T-helper 1 cell treated with Interleukin-12 subunit alpha and Interleukin-12 subunit beta and Interleukin-4 antibody, amounts not matched to agents 30 ng/mL and 1 ng/mL, for 36 hours (primary cell): ENCODE results near the gene CCDC7. TPM values are rescaled to one million over a fixed set of nuclear protein-coding genes. Genes with fewer than 3 reads are reported as not detected.
"Not testable (repeated sequence)": the region's sequence is repeated elsewhere in the genome, so short reads cannot be mapped to it uniquely, and the experiment has no call there.

ENCODE experiments used
- intact Hi-C: fragments of 100-400 bp; cut with micrococcal nuclease; formaldehyde crosslinking; loops from one replicate; pipeline ENCODE4 v1.15.1; 2024
- total RNA-seq: library from RNA; stranded (reverse); gene quantifications from 2 replicates; pipeline ENCODE4 v1.2.3, GENCODE V29; 2022

Gene CCDC7
- total RNA-seq, 1 donor from 2014 or later: 12.9 TPM

DNA sequence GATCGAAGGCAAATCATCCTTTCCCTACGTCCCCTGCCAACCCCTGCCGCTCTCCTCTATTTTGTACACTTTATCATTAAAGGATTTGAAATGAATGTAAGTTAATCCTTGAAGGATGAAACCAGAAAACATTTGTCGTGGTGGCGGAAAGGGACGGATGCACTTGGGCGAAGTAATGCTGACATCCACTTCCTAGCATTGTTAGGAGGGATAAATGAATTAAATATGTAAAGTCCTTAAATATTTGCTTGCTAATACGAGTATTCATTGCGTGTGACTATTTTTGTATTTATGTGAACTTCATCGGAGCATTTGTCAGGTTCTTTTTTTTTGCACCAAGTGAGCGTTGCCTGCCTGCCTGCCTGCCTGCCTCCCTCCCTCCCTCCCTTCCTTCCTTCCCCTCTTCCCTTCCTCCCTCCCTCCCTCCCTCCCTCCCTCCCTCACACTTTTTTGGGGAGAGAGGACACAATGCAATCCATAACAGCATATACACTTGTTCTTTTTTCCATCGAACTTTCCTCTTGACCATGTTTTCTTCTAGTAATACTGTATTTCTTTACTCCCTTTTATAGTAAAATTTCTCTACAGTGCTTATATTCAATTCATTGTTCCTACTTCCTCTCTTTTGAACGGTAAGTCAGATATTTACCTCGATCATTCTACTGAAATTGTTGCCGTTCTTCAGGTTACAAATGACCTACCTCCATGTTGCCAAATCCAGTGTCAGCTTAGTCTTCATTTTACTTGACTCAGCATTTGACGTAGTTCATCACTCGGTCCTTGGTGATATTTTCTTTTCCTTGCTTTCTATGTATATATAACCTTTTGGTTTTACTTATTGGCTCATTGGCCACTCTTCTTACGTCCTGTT is 831 bp downstream of the CCDC7 start:
- intact Hi-C loops: loop anchor here (1.0 to 10.0 kb wide), 13 partner anchors 13 to 1742 kb away; partner anchors contain the start of genes ARHGAP12, EPC1, ITGB1 and KIF5B

DNA sequence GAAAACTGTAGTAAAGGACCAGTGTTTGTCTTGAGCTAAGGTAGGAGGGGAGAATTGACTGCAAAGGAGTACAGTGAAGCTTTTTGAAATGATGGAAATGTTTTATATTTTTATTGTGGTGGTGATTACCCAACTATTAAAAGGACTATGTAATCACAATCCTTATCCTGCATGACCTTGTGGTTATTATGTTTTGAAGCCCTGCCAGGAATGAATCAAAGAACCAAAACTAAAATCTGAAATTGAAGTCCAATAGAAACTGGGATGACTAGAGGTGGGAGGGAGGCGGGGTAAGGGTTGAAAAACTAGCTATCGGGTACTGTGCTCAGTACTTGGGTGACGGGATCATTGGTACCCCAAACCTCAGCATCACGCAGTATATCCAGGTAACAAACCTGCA is 8.2 kb downstream of the CCDC7 start:
- intact Hi-C loops: no loop called here

DNA sequence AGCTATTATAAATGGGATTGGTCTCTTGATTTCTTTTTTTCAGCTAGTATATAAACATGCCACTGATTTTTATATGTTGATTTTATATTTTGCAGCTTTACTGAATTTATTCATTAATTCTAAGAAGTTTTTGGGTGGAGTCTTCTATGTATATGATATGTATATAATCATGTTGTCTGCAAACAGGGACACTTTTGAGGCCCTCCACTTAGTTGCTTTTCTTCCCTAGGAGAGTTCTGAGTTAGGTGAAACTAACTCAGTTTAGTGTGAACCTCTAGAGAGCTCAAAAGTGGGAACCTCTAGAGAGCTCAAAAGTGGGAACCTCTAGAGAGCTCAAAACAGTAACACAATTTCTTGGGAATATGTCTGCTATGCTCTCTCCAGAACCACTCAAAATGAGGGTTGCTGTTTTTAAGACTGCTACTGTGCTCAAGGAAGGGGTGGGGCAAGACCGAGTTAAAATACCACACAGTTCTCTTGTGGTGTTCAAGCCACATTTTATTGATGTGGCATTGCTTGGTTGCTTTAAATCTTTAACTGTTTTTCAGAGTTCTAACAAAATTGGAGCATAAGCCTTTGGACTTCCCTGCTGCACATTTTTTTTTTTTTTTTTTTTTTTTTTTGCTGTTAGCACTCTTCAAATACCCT is 13.2 kb downstream of the CCDC7 start:
- intact Hi-C loops: loop anchor here (1.0 kb wide), 2 partner anchors 13 to 82 kb away; partner anchors contain the start of gene CCDC7

DNA sequence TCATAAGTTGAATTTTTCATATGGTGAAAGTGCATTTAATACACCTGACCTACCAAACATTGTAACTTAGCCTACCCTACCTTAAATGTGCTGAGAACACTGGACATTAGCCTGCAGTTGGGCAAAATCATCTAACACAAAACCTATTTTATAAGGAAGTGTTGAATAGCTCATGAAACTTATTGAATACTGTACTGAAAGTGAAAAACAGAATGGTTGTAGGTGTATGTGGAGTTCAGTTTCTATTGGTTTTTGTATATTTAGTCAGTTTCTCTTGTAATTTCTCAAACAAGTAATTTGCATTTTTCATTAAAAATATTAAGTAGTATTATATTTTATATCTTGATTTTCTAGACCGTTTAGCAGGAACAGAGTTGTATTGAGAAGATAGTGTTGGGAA is 15.3 kb downstream of the CCDC7 start:
- intact Hi-C loops: no loop called here

DNA sequence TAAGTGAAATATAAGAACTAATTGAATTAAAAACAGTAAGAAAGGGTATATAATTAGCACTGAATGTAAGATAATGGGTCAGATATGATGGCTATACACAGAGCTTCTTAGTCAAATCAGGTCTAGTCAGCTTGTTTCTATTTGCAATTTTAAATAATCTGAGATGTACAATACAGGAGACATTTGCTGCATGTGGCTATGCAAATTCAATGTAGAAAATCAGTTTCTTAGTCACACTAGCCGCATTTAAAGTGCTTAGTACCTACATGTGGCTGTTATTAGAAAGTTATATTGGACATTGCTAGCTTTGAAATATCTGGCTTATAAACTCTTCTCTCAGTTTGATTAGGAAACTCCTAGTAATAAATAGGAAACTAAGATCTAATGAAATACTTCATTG is 25.3 kb downstream of the CCDC7 start:
- intact Hi-C loops: no loop called here

DNA sequence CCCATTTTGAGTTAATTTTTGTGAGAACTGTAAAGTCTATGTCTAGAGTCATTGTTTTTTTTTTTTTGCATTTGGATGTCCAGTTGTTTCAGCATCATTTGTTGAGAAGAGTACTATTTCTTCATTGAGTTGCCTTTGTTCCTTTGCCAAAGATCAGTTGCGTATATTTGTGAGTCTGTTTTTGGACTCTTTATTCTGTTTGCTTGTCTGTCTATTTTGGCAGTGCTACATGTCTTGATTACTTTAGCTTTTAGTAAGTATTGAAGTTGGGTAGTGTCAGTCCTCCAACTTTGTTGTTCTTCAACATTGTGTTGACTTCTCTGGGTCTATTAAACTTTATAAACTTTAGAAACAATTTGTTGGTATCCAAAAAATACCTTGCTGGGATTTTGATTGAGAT is 31.6 kb downstream of the CCDC7 start:
- intact Hi-C loops: no loop called here

DNA sequence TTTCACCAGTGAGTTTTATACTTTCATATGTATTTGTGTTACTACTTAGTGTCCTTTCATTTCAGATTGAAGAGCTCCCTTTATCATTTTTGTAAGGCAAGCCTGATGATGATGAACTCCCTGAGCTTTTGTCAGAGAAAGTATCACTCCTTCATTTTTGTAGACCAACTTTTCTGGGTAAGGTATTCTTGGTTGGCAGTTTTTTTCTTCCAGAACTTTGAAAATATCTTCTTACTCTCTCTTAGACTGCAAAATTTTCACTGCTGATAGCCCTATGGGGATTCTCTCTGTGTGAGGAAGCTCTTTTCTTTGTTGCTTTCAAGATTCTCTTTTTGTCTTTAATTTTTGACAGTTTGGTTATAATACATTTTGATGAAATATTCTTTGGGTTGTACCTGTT is 35.7 kb downstream of the CCDC7 start:
- intact Hi-C loops: no loop called here

DNA sequence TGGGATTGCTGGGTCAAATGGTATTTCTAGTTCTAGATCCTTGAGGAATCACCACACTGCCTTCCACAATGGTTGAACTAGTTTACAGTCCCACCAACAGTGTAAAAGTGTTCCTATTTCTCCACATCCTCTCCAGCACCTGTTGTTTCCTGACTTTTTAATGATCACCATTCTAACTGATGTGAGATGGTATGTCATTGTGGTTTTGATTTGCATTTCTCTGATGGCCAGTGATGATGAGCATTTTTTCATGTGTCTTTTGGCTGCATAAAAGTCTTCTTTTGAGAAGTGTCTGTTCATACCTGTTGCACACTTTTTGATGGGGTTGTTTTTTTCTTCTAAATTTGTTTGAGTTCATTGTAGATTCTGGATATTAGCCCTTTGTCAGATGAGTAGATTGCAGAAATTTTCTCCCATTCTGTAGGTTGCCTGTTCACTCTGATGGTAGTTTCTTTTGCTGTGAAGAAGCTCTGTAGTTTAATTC is 37.1 kb downstream of the CCDC7 start:
- intact Hi-C loops: not testable (repeated sequence)

DNA sequence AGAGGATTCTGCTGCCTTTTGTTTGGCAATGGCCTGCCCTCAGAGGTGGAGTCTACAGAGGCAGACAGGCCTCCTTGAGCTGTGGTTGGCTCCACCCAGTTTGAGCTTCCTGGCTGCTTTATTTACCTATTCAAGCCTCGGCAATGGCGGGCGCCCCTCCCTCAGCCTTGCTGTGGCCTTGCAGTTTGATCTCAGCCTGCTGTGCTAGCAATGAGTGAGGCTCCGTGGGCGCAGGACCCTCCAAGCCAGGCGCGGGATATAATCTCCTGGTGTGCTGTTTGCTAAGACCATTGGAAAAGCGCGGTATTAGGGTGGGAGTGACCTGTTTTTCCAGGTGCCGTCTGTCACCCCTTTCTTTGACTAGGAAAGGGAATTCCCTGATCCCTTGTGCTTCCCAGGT is 42.1 kb downstream of the CCDC7 start:
- intact Hi-C loops: not testable (repeated sequence)

DNA sequence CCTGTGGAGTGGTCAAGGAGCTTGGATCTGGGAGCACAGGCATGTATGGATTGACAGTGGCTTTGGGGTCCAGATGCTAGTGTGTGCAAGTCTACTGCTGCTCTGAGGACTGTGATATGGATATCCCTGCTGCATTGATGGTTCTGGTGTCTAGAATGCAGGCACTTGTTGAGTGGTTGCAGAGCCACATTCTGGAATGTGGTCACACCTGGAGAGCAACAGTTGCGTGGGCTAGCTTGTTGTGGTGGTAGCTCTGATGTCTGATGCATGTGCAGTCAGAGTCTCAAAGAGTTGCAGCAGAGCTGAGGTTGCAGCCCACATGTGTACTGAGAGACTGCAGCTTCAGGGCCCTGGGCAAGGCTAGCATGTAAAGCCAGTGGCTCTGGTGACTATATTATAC is 43.2 kb downstream of the CCDC7 start:
- intact Hi-C loops: no loop called here

DNA sequence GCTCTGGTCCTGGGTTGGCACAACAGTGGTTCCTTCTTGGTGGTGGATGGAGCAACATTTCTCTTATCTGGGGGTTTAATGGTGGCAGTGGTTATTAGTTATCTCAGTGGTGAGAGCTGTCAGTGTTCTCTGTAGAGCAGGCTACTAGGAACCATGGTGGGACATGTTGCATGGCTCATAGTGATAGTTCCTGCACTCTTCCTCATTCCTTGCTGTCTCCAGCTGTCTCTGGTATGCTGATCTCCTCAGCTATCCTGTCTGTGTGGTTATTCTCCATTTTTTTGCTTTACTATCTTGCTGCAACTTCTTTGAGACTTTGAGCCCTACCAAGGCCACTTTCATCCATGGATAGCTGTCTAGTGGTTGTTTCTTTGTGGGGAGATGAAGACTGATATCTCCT is 44.0 kb downstream of the CCDC7 start:
- intact Hi-C loops: no loop called here

DNA sequence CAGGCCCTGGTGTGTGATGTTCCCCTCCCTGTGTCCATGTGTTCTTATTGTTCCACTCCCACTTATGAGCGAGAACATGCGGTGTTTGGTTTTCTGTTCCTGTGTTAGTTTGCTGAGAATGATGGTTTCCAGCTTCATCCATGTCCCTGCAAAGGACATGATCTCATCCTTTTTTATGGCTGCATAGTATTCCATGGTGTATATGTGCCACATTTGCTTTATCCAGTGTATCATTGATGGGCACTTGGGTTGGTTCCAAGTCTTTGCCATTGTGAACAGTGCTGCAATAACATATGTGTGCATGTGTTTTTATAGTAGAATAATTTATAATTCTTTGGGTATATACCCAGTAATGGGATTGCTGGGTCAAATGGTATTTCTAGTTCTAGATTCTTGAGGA is 48.6 kb downstream of the CCDC7 start:
- intact Hi-C loops: not testable (repeated sequence)

DNA sequence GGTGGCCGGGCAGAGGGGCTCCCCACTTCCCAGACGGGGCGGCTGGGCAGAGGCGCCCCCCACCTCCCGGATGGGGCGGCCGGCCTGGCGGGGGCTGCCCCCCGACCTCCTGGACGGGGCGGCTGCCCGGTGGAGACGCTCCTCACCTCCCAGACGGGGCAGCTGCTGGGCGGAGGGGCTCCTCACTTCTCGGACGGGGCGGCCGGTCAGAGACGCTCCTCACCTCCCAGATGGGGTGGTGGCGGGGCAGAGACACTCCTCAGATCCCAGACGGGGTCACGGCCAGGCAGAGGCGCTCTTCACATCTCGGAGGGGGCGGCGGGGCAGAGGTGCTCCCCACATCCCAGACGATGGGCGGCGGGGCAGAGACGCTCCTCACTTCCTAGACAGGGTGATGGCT is 54.2 kb downstream of the CCDC7 start:
- intact Hi-C loops: not testable (repeated sequence)

DNA sequence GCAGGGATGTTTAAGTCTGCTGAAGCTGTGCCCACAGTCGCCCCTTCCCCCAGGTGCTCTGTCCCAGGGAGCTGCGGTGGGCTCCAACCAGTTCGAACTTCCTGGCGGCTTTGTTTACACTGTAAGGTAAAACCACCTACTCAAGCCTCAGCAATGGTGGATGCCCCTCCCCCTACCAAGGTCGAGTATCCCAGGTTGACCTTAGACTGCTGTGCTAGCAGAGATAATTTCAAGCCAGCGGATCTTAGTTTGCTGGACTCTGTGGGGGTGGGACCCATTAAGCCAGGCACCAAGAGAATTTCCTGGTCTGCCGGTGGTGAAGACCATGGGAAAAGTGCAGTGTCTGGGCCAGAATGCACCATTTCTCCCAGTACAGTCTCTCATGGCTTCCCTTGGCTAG is 56.0 kb downstream of the CCDC7 start:
- intact Hi-C loops: no loop called here

DNA sequence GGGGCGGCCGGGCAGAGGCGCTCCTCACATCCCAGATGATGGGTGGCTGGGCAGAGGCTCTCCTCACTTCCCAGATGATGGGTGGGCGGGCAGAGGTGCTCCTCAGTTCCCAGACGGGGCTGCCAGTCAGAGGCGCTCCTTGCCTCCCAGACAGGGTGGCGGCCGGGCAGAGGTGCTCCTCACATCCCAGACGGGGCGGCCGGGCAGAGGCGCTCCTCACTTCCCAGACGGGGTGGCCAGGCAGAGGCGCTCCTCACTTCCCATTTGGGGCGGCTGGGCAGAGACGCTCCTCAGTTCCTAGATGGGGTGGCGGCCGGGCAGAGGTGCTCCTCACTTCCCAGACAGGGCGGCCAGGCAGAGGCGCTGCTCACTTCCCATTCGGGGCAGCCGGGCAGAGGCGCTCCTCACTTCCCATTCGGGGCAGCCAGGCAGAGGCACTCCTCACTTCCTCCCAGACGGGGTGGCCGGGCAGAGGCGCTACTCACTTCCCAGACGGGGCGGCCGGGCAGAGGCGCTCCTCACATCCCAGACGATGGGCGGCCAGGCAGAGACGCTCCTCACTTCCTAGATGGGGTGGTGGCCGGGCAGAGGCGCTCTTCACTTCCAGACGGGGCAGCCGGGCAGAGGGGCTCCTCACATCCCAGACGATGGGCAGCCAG is 60.0 kb downstream of the CCDC7 start:
- intact Hi-C loops: not testable (repeated sequence)

DNA sequence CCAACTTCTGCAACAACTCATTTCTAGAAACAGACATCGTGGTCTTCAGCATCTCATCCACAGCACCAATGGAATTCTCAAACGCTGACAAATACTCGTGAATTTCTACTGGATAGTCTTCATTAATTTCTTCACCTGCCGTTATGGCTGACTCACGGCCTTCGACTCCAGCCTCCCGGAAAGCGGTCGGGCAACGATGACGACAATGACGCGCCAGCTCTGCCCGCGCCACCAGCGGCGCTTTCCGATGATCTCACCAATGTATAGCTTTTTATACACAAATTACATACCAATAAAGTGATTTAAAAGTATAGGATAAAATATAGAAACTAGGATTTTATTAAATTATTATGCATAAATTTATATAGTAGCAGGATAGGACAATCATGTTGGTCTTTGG is 65.7 kb downstream of the CCDC7 start:
- intact Hi-C loops: no loop called here

DNA sequence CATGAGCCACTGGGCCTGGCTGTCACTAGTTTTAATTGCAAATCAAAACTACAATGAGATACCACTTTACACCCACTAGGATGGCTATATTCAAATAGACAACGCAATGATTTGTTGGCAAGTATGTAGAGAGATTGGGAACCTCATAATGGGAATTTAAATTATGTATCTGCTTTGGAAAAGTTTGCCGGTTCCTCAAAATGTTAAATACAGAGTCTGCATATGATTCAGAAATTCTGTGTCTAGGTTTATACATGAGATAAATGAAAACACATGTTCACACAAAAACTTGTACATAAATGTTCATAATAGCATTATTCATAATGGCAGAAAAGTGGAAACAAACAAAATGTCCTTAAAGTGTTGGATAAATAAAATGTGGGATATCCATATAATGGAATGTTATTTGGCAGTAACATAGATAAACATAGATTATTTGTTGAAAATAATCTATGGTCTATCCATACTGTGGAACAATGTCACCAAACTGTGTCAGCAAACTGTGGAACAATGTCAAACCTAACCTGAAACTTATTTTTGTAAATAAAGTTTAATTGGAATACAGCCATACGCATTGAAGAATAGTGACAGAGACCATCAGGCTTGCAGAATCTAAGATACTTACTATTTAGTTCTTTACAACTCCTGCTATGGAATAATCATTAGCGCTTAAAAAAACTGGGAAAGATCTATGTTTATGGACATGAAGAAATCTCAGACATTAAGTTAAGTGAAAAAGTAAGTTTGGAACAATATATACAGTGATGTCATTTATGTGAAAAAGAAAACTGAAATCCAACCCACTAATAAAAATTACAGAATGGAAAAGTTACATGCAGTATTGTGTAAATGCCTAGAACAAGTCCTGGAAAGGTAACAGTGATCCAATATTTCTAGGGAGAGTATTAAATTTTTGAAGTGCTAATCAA is 70.9 kb downstream of the CCDC7 start:
- intact Hi-C loops: no loop called here

DNA sequence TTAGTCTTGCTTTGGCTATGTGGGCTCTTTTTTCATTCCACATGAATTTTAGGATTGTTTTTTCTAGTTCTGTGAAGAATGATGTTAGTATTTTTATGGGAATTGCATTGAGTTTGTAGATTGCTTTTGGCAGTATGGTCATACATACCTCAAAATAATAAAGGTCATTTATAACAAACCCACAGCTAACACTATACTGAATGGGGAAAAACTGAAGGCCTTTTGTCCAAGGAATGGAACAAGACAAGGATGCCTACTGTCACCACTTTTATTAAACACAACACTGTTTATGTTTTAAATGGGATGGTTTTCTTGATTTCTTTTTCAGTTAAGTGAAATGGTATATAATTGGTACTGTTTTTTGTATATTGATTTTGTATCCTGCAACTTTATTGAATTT is 84.3 kb downstream of the CCDC7 start:
- intact Hi-C loops: no loop called here

DNA sequence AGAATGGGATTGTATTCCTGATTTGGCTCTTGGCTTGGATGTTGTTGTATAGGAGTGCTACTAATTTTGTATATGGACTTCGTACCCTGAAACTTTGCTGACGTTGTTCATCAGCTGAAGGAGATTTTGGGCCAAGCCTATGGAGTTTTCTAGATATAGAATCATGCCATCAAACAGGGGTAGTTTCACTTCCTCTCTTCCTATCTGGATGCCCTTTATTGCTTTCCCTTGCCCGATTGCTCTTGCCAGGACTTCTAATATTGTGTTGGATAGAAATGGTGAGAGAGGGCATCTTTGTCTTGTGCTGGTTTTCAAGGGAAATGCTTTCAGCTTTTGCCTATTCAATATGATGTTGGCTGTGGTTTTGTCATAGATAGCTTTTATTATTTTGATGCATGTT is 92.3 kb downstream of the CCDC7 start:
- intact Hi-C loops: no loop called here

DNA sequence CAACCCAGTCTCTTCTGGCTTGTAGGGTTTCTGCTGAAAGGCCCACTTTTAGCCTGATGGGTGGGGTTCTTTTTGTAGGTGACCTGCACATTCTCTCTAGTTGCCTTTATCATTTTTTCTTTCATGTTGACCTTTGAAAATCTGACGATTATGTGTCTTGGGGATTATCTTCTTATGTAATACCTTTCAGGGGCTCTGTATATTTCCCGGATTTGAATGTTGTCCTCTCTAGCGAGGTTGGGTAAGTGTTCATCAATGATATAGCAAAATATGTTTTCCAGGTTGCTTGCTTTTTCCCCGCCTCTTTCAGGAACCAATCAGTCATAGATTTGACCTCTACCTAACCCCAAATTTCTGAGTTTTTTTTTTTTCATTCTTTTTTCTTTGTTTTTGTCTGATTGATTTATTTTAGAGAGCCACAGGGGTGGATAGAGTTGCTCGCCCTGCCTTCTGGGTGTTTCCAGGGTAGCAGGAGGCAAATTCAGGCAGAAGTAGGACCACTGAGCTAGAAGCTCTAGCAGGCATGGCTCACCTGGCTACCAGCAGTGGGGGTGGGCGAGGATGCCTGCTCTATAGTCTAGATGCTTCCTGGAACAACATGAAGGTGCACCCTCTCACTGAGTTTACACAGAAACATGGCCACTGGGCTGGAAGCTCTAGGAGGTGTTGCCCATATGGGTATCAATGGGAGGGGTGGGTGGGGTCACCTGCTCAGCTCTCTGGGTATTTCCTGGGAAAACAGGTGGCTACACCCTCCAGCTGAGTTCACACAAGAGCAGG is 94.9 kb downstream of the CCDC7 start:
- intact Hi-C loops: no loop called here
